Fibroblast of villous mesenchyme (primary cell): ENCODE measurements around the gene MEX3B. TPM values are rescaled to one million over a fixed set of nuclear protein-coding genes. Genes with fewer than 3 reads are reported as not detected.

Experiments
- DNase-seq: peaks from one replicate; pipeline ENCODE4 v3.0.0-alpha.2; 2010; ENCODE audit warnings: low read depth
- H3K4me3 ChIP-seq: 2 replicates; pipeline ENCODE4 v1.5.1; 2011; ENCODE audit warnings: low read depth, mild to moderate bottlenecking, low read length
- CTCF ChIP-seq: IDR thresholded peaks from 2 replicates; pipeline ENCODE4 v1.5.1; 2012; ENCODE audit warnings: low read depth, mild to moderate bottlenecking, low read length; ENCODE audit not compliant: insufficient read depth
- total RNA-seq: library from RNA; depleted of rRNA; stranded (reverse); fragments of >200 nt; gene quantifications from 2 replicates; pipeline ENCODE4 v1.2.3, GENCODE V29; 2012

Gene MEX3B
- total RNA-seq, 1 donor = 3.9 TPM

- no peak overlapping the region for H3K4me3 ChIP-seq
- no peak for TF ChIP-seq CTCF
- DNase-seq = no peak
Observed at GRCh38 chr15:82051664-82052063, 5.8 kb upstream of the MEX3B start.

- TF ChIP-seq CTCF = no peak
- no peak overlapping the region for H3K4me3 ChIP-seq
- DNase-seq = no peak
Observed at GRCh38 chr15:82048811-82049210, 3.0 kb upstream of the MEX3B start.

- H3K4me3 ChIP-seq = peak overlapping the region; percentile 62
- DNase-seq = peak; percentile 12
- no peak for TF ChIP-seq CTCF
Observed at GRCh38 chr15:82047453-82048400, 1.9 kb upstream of the MEX3B start.

GRCh38 chr15:82046666-82047452, 1.0 kb upstream of the MEX3B start:
- peak; percentile 90 for DNase-seq
- TF ChIP-seq CTCF = peak; percentile 65

GRCh38 chr15:82045179-82045891, 483 bp downstream of the MEX3B start:
- peak; percentile 53 for DNase-seq
- peak overlapping the region; percentile 64 for H3K4me3 ChIP-seq
- no peak for TF ChIP-seq CTCF

More at GRCh38 chr15:82046666-82047452, 1.0 kb upstream of the MEX3B start:
- peak overlapping the region; percentile 64 for H3K4me3 ChIP-seq

GRCh38 chr15:82044373-82045178, 1.2 kb downstream of the MEX3B start:
- DNase-seq = peak; percentile 66
- no peak for TF ChIP-seq CTCF
- peak overlapping the region; percentile 64 for H3K4me3 ChIP-seq
